IMR-90 (cell line): ENCODE data around the gene PIK3R4. TPM values are rescaled to one million over a fixed set of nuclear protein-coding genes. Genes with fewer than 3 reads are reported as not detected.

Source experiments
- ATAC-seq: fragments of 200-7000 bp; cut with Tn5 transposase; 2 replicates; pipeline ENCODE4 v1.9.1; 2020; ENCODE audit warnings: low read depth, mild to moderate bottlenecking, moderate library complexity
- BruUV-seq: library from RNA; stranded (reverse); fragments of 400-500 nt; replicated peaks from 2 replicates; lab custom pipeline; 2021; lab: Mats Ljungman, UMichigan
- CTCF ChIA-PET: fragments of 300-600 bp; formaldehyde crosslinking; extraction: SDS; loops from one replicate; lab custom pipeline; 2021; ENCODE audit warnings: antibody characterized with exemption; lab: Yijun Ruan, JAX
- POLR2A ChIA-PET: fragments of 300-600 bp; sonication (Branson Sonifier 250); formaldehyde crosslinking; loops from one replicate; lab custom pipeline; 2022; ENCODE audit warnings: antibody characterized with exemption; ENCODE audit not compliant: unreplicated experiment; lab: Charles Lee
- DNase-seq: peaks from one replicate; pipeline ENCODE4 v3.0.0; 2013
- H2AFZ ChIP-seq: replicated peaks from 2 replicates; pipeline ENCODE3; 2013; ENCODE audit warnings: low read length, mild to moderate bottlenecking; ENCODE audit not compliant: poor library complexity
- H2AK5ac ChIP-seq: 2 replicates; pipeline ENCODE4 v1.6.1; 2013; ENCODE audit warnings: low read depth, low read length, inconsistent platforms
- H2AK9ac ChIP-seq: replicated peaks from 2 replicates; pipeline ENCODE3; 2013; ENCODE audit warnings: mild to moderate bottlenecking, low read depth, low read length, moderate library complexity; ENCODE audit not compliant: poor library complexity
- H2BK120ac ChIP-seq: 2 replicates; pipeline ENCODE4 v1.6.1; 2013; ENCODE audit warnings: low read depth, low read length, inconsistent platforms
- H2BK15ac ChIP-seq: 3 replicates; pipeline ENCODE4 v1.6.1; 2013; ENCODE audit warnings: low read depth, low read length, inconsistent platforms
- H2BK20ac ChIP-seq: 2 replicates; pipeline ENCODE4 v1.6.1; 2013; ENCODE audit warnings: low read depth, mild to moderate bottlenecking, inconsistent platforms, low read length, moderate library complexity
- H2BK5ac ChIP-seq: 2 replicates; pipeline ENCODE4 v1.6.1; 2013; ENCODE audit warnings: mild to moderate bottlenecking, low read depth, low read length, inconsistent platforms; ENCODE audit not compliant: poor library complexity, severe bottlenecking
- H3K14ac ChIP-seq: replicated peaks from 2 replicates; pipeline ENCODE4 v1.6.1; 2013; ENCODE audit warnings: low read depth, low read length, inconsistent platforms
- H3K18ac ChIP-seq: 2 replicates; pipeline ENCODE4 v1.6.1; 2013; ENCODE audit warnings: low read depth, low read length, control low read depth
- H3K23ac ChIP-seq: 2 replicates; pipeline ENCODE4 v1.6.1; 2013; ENCODE audit warnings: low read depth, low read length, inconsistent platforms
- H3K27ac ChIP-seq: 2 replicates; pipeline ENCODE4 v1.5.1; 2013; ENCODE audit warnings: mild to moderate bottlenecking, control low read depth, low read length; ENCODE audit not compliant: insufficient read depth
- H3K27me3 ChIP-seq: 2 replicates; pipeline ENCODE4 v1.6.1; 2013; ENCODE audit warnings: low read length; ENCODE audit not compliant: control insufficient read depth, insufficient read depth
- H3K36me3 ChIP-seq: 2 replicates; pipeline ENCODE4 v1.6.1; 2013; ENCODE audit warnings: low read length, mixed read lengths; ENCODE audit not compliant: control insufficient read depth, insufficient read depth
- H3K4ac ChIP-seq: 2 replicates; pipeline ENCODE4 v1.6.1; 2013; ENCODE audit warnings: low read depth, low read length, inconsistent platforms
- H3K4me1 ChIP-seq: 2 replicates; pipeline ENCODE4 v1.6.1; 2013; ENCODE audit warnings: low read length, mixed read lengths; ENCODE audit not compliant: control insufficient read depth, insufficient read depth
- H3K4me2 ChIP-seq: 2 replicates; pipeline ENCODE4 v1.6.1; 2013; ENCODE audit warnings: low read depth, mild to moderate bottlenecking, control low read depth, low read length, moderate library complexity
- H3K4me3 ChIP-seq: 2 replicates; pipeline ENCODE4 v1.5.1; 2013; ENCODE audit warnings: low read depth, mild to moderate bottlenecking, control low read depth, low read length, moderate library complexity; ENCODE audit not compliant: insufficient read depth
- H3K56ac ChIP-seq: 2 replicates; pipeline ENCODE4 v1.6.1; 2013; ENCODE audit warnings: low read length, inconsistent platforms; ENCODE audit not compliant: insufficient read depth; ENCODE audit errors: extremely low read depth
- H3K79me1 ChIP-seq, 2 experiments: 2 replicates each; pipeline ENCODE4 v1.6.1; 2013; ENCODE audit warnings: low read length in 2 of 2, inconsistent platforms in 1 of 2, low read depth in 1 of 2
- H3K9ac ChIP-seq: 2 replicates; pipeline ENCODE4 v1.6.1; 2013; ENCODE audit warnings: low read depth, low read length, control low read depth
- H3K9me1 ChIP-seq: 2 replicates; pipeline ENCODE4 v1.6.1; 2013; ENCODE audit warnings: low read length, inconsistent platforms; ENCODE audit not compliant: insufficient read depth
- H3K9me3 ChIP-seq: 2 replicates; pipeline ENCODE4 v1.6.1; 2013; ENCODE audit warnings: low read length; ENCODE audit not compliant: control insufficient read depth, insufficient read depth
- H4K20me1 ChIP-seq: 2 replicates; pipeline ENCODE4 v1.6.1; 2013; ENCODE audit warnings: low read length, inconsistent platforms; ENCODE audit not compliant: insufficient read depth
- H4K5ac ChIP-seq: 2 replicates; pipeline ENCODE4 v1.6.1; 2013; ENCODE audit warnings: mild to moderate bottlenecking, low read depth, low read length, control low read depth
- H4K8ac ChIP-seq, 2 experiments: 2 replicates each; pipeline ENCODE4 v1.6.1; 2013; ENCODE audit warnings: low read depth in 2 of 2, low read length in 2 of 2, control low read depth in 1 of 2, inconsistent platforms in 1 of 2
- H4K91ac ChIP-seq: 2 replicates; pipeline ENCODE4 v1.6.1; 2013; ENCODE audit warnings: low read depth, low read length, inconsistent platforms; ENCODE audit not compliant: insufficient read depth
- CHD1 ChIP-seq: IDR thresholded peaks from 2 replicates; pipeline ENCODE4 v1.6.1; 2012; ENCODE audit warnings: low read depth, low read length, improper control_type of control experiment
- CTCF ChIP-seq: conservative IDR thresholded peaks from 2 replicates; pipeline ENCODE4 v1.5.1; 2012; ENCODE audit warnings: mild to moderate bottlenecking, low read depth, low read length, improper control_type of control experiment
- ELK1 ChIP-seq: fragments of 150-350 bp; IDR thresholded peaks from 2 replicates; pipeline ENCODE4 v1.6.1; 2016; ENCODE audit warnings: low read depth, mild to moderate bottlenecking, low read length, moderate library complexity, borderline replicate concordance
- FOS ChIP-seq: fragments of 150-350 bp; IDR thresholded peaks from 2 replicates; pipeline ENCODE4 v1.6.1; 2016; ENCODE audit warnings: low read depth, low read length
- MAFK ChIP-seq: IDR thresholded peaks from 2 replicates; pipeline ENCODE4 v1.6.1; 2012; ENCODE audit warnings: low read depth, low read length, improper control_type of control experiment
- MAZ ChIP-seq: IDR thresholded peaks from 2 replicates; pipeline ENCODE4 v1.6.1; 2012; ENCODE audit warnings: low read depth, mild to moderate bottlenecking, low read length, improper control_type of control experiment, moderate library complexity, borderline replicate concordance
- MXI1 ChIP-seq: IDR thresholded peaks from 2 replicates; pipeline ENCODE4 v1.6.1; 2012; ENCODE audit warnings: low read depth, mild to moderate bottlenecking, low read length, moderate library complexity, borderline replicate concordance
- NFE2L2 ChIP-seq: fragments of 150-350 bp; IDR thresholded peaks from 2 replicates; pipeline ENCODE4 v1.6.1; 2016; ENCODE audit warnings: low read depth, mild to moderate bottlenecking, low read length
- RAD21 ChIP-seq: IDR thresholded peaks from 2 replicates; pipeline ENCODE4 v1.6.1; 2012; ENCODE audit warnings: low read length, improper control_type of control experiment
- RCOR1 ChIP-seq: IDR thresholded peaks from 2 replicates; pipeline ENCODE4 v1.6.1; 2012; ENCODE audit warnings: mild to moderate bottlenecking, low read length, improper control_type of control experiment; ENCODE audit not compliant: insufficient replicate concordance
- SMC3 ChIP-seq: fragments of 150-350 bp; IDR thresholded peaks from 2 replicates; pipeline ENCODE4 v1.6.1; 2016; ENCODE audit warnings: low read depth, mild to moderate bottlenecking, antibody characterized with exemption, low read length, moderate library complexity
- USF2 ChIP-seq: fragments of 150-350 bp; IDR thresholded peaks from 2 replicates; pipeline ENCODE4 v1.6.1; 2017; ENCODE audit warnings: mild to moderate bottlenecking, antibody characterized with exemption, low read length, low read depth
- WGBS, 2 experiments: methylation state at CpG; one replicate each; pipeline versions ENCODE4 v1.1.5 to v1.1.7; 2013; ENCODE audit warnings: missing lambda C conversion rate in 2 of 2; ENCODE audit not compliant: insufficient read length in 1 of 2; ENCODE audit errors: extremely low coverage in 2 of 2; 5-methylcytosine and 5-hydroxymethylcytosine counted together
- dilution Hi-C: fragments of 300-500 bp; cut with HindIII; formaldehyde crosslinking; loops from one replicate; pipeline ENCODE4 v1.14.3; 2018; ENCODE audit warnings: low sequenced_read_pairs; ENCODE audit not compliant: unreplicated experiment
- in situ Hi-C: fragments of 300-500 bp; cut with MboI; formaldehyde crosslinking; loops from 3 replicates; pipeline ENCODE4 v1.14.3; 2019; ENCODE audit warnings: low sequenced_read_pairs, inconsistent platforms, mixed read lengths
- intact Hi-C: fragments of 100-400 bp; cut with micrococcal nuclease; formaldehyde crosslinking; loops from 2 replicates; pipeline ENCODE4 v1.10.0; 2022
- polyA plus RNA-seq, 3 experiments: library from polyadenylated mRNA; depleted of rRNA; stranded (reverse); fragments of >200 nt; gene quantifications; 2 replicates each; pipeline ENCODE4 v1.2.3, GENCODE V29; 2012; ENCODE audit warnings: low replicate concordance in 1 of 3
- total RNA-seq: library from RNA; depleted of rRNA; stranded (reverse); fragments of >200 nt; gene quantifications from 2 replicates; pipeline ENCODE4 v1.2.3, GENCODE V29; 2012

The PIK3R4 gene
- total and polyA plus RNA-seq, 2 of the 4 experiments (the other 2 are of a cell fraction) = 19.7 to 27.2 TPM

- Histone ChIP-seq H3K18ac (no peak overlapping the region), H3K4me1 (no peaks in the 10 kb centered on the region; the same call in 1 of the 2 replicates), H4K91ac (no peak overlapping the region), H2AK9ac (no peak overlapping the region), H3K36me3 (peaks cover 5% of the 10 kb centered on the region), H3K4ac (no peak overlapping the region), H3K27me3 (no peaks in the 10 kb centered on the region), H2AK5ac (no peak overlapping the region), H3K4me2 (no peak overlapping the region), H3K14ac (no peak overlapping the region), H3K4me3 (no peak overlapping the region), H4K20me1 (no peaks in the 10 kb centered on the region), H2AFZ (no peak overlapping the region), H4K8ac (no peak overlapping the region), H4K5ac (no peak overlapping the region), H3K23ac (no peak overlapping the region), H3K9me1 (no peaks in the 10 kb centered on the region), H3K56ac (no peak overlapping the region), H2BK20ac (no peak overlapping the region), H2BK15ac (no peak overlapping the region), H3K79me1 (peaks cover 0 to 4% of the 10 kb centered on the region in 2 experiments; a peak in 1 of 4 replicates), H3K9me3 (no peaks in the 10 kb centered on the region), H2BK120ac (no peak overlapping the region), H3K9ac (no peak overlapping the region), H2BK5ac (no peak overlapping the region), H3K27ac (no peak overlapping the region)
- TF ChIP-seq NFE2L2 (no peak), RCOR1 (no peak), CTCF (no peak), FOS (no peak), ELK1 (no peak), USF2 (no peak), MXI1 (no peak), MAZ (no peak), CHD1 (no peak), SMC3 (no peak), MAFK (no peak), RAD21 (no peak)
- in situ Hi-C loops = loop anchor here (25.0 kb wide), 1 partner anchor 99 kb away; no protein-coding TSS in a partner anchor
- no CpG with 5 or more reads among the region's 3 CpGs for WGBS, 2 experiments
- BruUV-seq = no TSS peak
- peak; percentile 91 for ATAC-seq
- peak; percentile 43 for DNase-seq
- ChIA-PET CTCF (no interaction called here), POLR2A (no interaction called here)
- dilution Hi-C loops = no loop called here
- intact Hi-C loops = no loop called here
These were observed 33.8 kb downstream of the PIK3R4 start for GRCh38 chr3:130712718-130713423.
